Activated CD8-positive, alpha-beta T cell treated with anti-CD3 and anti-CD28 coated beads for 36 hours (primary cell): ENCODE data around the gene CHST4. TPM values are rescaled to one million over a fixed set of nuclear protein-coding genes. Genes with fewer than 3 reads are reported as not detected.
"Not testable (repeated sequence)": the region's sequence is repeated elsewhere in the genome, so short reads cannot be mapped to it uniquely, and the experiment has no call there.

ENCODE experiments used
- ATAC-seq: fragments of 200-7000 bp; cut with Tn5 transposase; one replicate; pipeline ENCODE4 v1.10.0; 2021; ENCODE audit warnings: mild to moderate bottlenecking, moderate library complexity
- CTCF ChIA-PET: fragments of 350-600 bp; sonication (Branson Sonifier 250); formaldehyde crosslinking; loops from one replicate; lab custom pipeline; 2021; ENCODE audit warnings: antibody characterized with exemption; lab: Charles Lee
- POLR2A ChIA-PET: fragments of 350-600 bp; sonication (Branson Sonifier 250); formaldehyde crosslinking; loops from one replicate; lab custom pipeline; 2021; ENCODE audit warnings: antibody characterized with exemption; lab: Charles Lee
- DNase-seq: peaks from one replicate; pipeline ENCODE4 v3.0.0-alpha.2; 2020
- H3K27ac Mint-ChIP-seq: one replicate; pipeline ENCODE4 v1.8.0; 2021; ENCODE audit warnings: mild to moderate bottlenecking, mixed read lengths
- H3K27me3 Mint-ChIP-seq: one replicate; pipeline ENCODE4 v1.8.0; 2021; ENCODE audit warnings: mixed read lengths
- H3K36me3 Mint-ChIP-seq: one replicate; pipeline ENCODE4 v1.8.0; 2021; ENCODE audit warnings: low read depth, mixed read lengths
- H3K4me1 Mint-ChIP-seq: one replicate; pipeline ENCODE4 v1.8.0; 2021; ENCODE audit warnings: low read depth, mixed read lengths
- H3K4me3 Mint-ChIP-seq: one replicate; pipeline ENCODE4 v1.8.0; 2021; ENCODE audit warnings: mild to moderate bottlenecking, moderate library complexity, mixed read lengths
- H3K9me3 Mint-ChIP-seq: one replicate; pipeline ENCODE4 v1.8.0; 2021; ENCODE audit warnings: mixed read lengths
- intact Hi-C: fragments of 100-400 bp; cut with micrococcal nuclease; formaldehyde crosslinking; loops from one replicate; pipeline ENCODE4 v1.10.0; 2022
- total RNA-seq, 2 experiments: library from RNA; stranded (reverse); gene quantifications; one replicate each; pipeline ENCODE4 v1.2.3, GENCODE V29; 2021
- TF ChIP-seq, protein P1 (sequence below): fragments of 200-600 bp; IDR thresholded peaks from one replicate; pipeline ENCODE4 v1.8.0; 2022; ENCODE audit warnings: antibody characterized with exemption, mild to moderate bottlenecking

The CHST4 gene
- total RNA-seq, 2 experiments from 2014 or later = 0.16 TPM; not detected in 1

DNA sequence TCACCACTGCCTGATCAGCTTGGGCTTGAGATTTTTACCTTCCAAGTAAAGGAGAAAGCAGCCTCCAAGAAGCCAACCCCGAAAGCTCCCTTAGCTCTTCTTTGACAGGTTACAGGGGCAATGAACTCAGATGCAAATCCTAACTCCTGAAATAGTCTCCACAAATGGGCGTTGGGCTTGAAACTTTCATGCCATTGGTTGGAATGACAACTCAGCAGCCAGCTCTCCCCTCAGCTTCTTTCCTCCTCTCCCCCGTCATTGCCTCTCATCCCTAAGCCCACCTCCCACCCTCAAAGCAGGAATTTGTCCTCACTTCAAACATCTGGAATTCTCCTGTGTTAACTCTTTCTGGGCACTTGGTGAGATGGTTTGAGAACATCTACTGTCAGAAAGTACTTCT, 50.7 kb downstream of the CHST4 start, which contains the start of gene TAT:
Gene TAT, minus strand, starts transcription at position 122 of the 400 bp plus-strand sequence. CDS start 677 bp downstream, outside the sequence.
- ChIA-PET CTCF (interaction anchor here (0.9 to 3.2 kb wide), 5 partner anchors 10 to 385 kb away, joined by 3 to 17 read pairs (median 4); no protein-coding TSS in a partner anchor), POLR2A (interaction anchor here (1.5 kb wide), 1 partner anchor 12 kb away, joined by 3 read pairs; no protein-coding TSS in a partner anchor)
- no peaks in the 10 kb centered on the region for H3K9me3 Mint-ChIP-seq
- DNase-seq = no peak
- TF ChIP-seq, protein P1, sequence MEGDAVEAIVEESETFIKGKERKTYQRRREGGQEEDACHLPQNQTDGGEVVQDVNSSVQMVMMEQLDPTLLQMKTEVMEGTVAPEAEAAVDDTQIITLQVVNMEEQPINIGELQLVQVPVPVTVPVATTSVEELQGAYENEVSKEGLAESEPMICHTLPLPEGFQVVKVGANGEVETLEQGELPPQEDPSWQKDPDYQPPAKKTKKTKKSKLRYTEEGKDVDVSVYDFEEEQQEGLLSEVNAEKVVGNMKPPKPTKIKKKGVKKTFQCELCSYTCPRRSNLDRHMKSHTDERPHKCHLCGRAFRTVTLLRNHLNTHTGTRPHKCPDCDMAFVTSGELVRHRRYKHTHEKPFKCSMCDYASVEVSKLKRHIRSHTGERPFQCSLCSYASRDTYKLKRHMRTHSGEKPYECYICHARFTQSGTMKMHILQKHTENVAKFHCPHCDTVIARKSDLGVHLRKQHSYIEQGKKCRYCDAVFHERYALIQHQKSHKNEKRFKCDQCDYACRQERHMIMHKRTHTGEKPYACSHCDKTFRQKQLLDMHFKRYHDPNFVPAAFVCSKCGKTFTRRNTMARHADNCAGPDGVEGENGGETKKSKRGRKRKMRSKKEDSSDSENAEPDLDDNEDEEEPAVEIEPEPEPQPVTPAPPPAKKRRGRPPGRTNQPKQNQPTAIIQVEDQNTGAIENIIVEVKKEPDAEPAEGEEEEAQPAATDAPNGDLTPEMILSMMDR = no peak
- no peak within 1 kb of the TSS for H3K4me3 Mint-ChIP-seq
- intact Hi-C loops = no loop called here
- no peak for ATAC-seq
- no peaks in the 10 kb centered on the region for H3K4me1 Mint-ChIP-seq
- no peaks in the 10 kb centered on the region for H3K36me3 Mint-ChIP-seq
- H3K27me3 Mint-ChIP-seq = peaks cover 11% of the 10 kb centered on the region
- H3K27ac Mint-ChIP-seq = no peak within 1 kb of the TSS

DNA sequence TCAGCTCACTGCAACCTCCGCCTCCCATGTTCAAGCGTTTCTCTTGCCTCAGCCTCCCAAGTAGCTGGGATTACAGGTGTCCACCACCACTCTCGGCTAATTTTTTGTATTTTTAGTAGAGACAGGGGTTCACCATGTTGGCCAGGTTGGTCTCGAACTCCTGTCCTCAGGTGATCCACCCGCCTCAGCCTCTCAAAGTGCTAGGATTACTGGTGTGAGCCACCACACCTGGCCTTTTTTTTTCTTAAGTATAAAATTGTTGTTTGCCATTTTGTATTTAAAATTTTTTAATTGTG, 56.3 kb downstream of the CHST4 start:
- CTCF ChIA-PET, ATAC-seq, H3K4me3 Mint-ChIP-seq, POLR2A ChIA-PET, intact Hi-C loops, DNase-seq, H3K4me1 Mint-ChIP-seq, H3K9me3 Mint-ChIP-seq, H3K27ac Mint-ChIP-seq, H3K36me3 Mint-ChIP-seq: not testable (repeated sequence)
- peaks cover 26% of the 10 kb centered on the region for H3K27me3 Mint-ChIP-seq

DNA sequence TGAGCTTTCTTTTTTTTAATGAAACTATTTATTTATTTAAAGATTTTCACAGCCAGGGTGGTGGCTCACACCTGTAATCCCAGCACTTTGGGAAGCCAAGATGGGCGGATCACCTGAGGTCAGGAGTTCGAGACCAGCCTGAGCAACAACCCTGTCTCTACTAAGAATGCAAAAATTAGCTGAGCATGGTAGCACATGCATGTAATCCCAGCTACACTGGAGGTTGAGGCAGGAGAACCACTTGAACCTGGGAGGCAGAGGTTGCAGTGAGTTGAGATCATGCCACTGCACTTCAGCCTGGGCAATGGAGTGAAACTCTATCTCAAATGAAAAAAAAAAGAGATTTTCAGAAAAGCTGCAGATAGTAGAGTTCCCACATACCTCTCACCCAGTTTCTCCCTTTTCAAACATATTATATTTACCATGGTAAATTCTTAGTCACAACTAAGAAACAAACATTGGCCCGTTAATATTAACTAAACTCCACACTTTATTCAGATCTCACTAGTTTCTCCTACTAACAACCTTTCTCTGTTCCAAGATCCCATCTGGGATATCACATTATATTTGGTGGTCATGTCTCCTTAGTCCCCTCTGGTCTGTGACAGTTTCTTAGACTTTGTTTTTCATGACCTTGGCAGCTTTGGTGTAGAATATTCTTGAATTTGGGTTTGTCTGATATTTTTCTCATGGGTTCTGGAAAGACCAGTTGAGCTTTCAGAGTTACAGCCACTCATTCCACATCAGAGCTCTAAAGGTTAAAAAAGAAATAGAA, 58.5 kb downstream of the CHST4 start:
- H3K4me1 Mint-ChIP-seq = no peaks in the 10 kb centered on the region
- no peak overlapping the region for H3K27ac Mint-ChIP-seq
- ChIA-PET CTCF (interaction anchor here (1.2 kb wide), 1 partner anchor 27 kb away, joined by 4 read pairs; no protein-coding TSS in a partner anchor), POLR2A (no interaction called here)
- no peaks in the 10 kb centered on the region for H3K9me3 Mint-ChIP-seq
- no peak overlapping the region for H3K4me3 Mint-ChIP-seq
- H3K36me3 Mint-ChIP-seq = no peaks in the 10 kb centered on the region
- peaks cover 21% of the 10 kb centered on the region for H3K27me3 Mint-ChIP-seq
- TF ChIP-seq, protein P1 = no peak
- intact Hi-C loops = no loop called here
- DNase-seq (no peak), ATAC-seq (no peak)

DNA sequence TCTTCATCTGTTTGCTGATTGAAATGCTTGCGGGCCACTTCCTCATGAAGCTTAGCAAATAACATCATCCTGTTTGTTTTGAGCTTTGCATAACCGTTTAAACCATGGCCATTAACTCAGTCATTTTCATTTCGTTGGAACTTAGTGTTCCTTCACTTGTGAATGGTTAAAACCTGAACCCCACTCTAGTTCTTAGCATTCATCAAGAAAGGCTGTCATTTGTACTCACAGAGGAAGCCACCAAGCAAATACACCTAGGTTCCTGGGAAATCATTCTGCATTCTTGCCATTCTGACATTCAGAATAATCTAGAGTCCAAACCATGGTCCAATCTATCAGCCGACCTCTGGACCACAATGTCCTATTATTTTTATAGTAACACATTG, 59.1 kb downstream of the CHST4 start:
- TF ChIP-seq, protein P1 = no peak
- peaks cover 21% of the 10 kb centered on the region for H3K27me3 Mint-ChIP-seq
- DNase-seq (no peak), ATAC-seq (no peak)
- H3K4me3 Mint-ChIP-seq = no peak overlapping the region
- H3K9me3 Mint-ChIP-seq = no peaks in the 10 kb centered on the region
- CTCF ChIA-PET = interaction anchor here (1.2 kb wide), 1 partner anchor 26 kb away, joined by 4 read pairs; no protein-coding TSS in a partner anchor
- H3K4me1 Mint-ChIP-seq = no peaks in the 10 kb centered on the region
- intact Hi-C loops = no loop called here
- H3K36me3 Mint-ChIP-seq = no peaks in the 10 kb centered on the region
- no peak overlapping the region for H3K27ac Mint-ChIP-seq
- POLR2A ChIA-PET = no interaction called here

Other genes with a start within 250 kb of the CHST4 start
- 10 to 100 TPM; 16.6 to 19.3 TPM for gene CMTR2, start 237.0 kb upstream of the CHST4 start, total RNA-seq
- not detected for gene CALB2, start 167.7 kb upstream of the CHST4 start, total RNA-seq
- not detected for gene TLE7, start 84.4 kb upstream of the CHST4 start, total RNA-seq
- gene ZNF23, start 64.2 kb upstream of the CHST4 start, total RNA-seq = 10 to 100 TPM; 10.4 to 11.1 TPM
- gene ZNF19, start 37.1 kb upstream of the CHST4 start, total RNA-seq = 1 to 10 TPM; 3.9 to 4.1 TPM
- gene TAT, start 50.7 kb downstream of the CHST4 start, total RNA-seq = not detected
- not detected for gene MARVELD3, start 99.8 kb downstream of the CHST4 start, total RNA-seq
- gene PHLPP2, start 198.3 kb downstream of the CHST4 start, total RNA-seq = 1 to 10 TPM; 7.2 to 7.4 TPM